Cardiac muscle cell (in vitro differentiated cells and primary cell): Measurements from ENCODE around the gene C16orf86. TPM values are rescaled to one million over a fixed set of nuclear protein-coding genes. Genes with fewer than 3 reads are reported as not detected.

Source experiments
- DNase-seq, 2 donors: peaks; one replicate each; pipeline versions ENCODE4 v3.0.0 to v3.0.0-alpha.2; 2010 to 2017; ENCODE audit warnings: low read depth in 1 of 2, low spot score in 1 of 2
- H3K27ac ChIP-seq: fragments of 200-600 bp; sonication (generic); 2 replicates; pipeline ENCODE4 v1.5.1; 2016
- H3K27me3 ChIP-seq: fragments of 200-600 bp; sonication (generic); 2 replicates; pipeline ENCODE4 v1.6.0; 2016; ENCODE audit warnings: control low read depth
- H3K36me3 ChIP-seq: fragments of 200-600 bp; sonication (generic); 2 replicates; pipeline ENCODE4 v1.5.1; 2016; ENCODE audit warnings: control low read depth
- H3K4me1 ChIP-seq: fragments of 200-600 bp; sonication (generic); 2 replicates; pipeline ENCODE4 v1.8.1; 2017; ENCODE audit warnings: low read depth, mild to moderate bottlenecking, mixed run types
- H3K4me3 ChIP-seq: fragments of 200-600 bp; sonication (generic); 2 replicates; pipeline ENCODE4 v1.5.1; 2016; ENCODE audit warnings: mild to moderate bottlenecking
- H3K9me3 ChIP-seq: fragments of 200-600 bp; sonication (generic); 2 replicates; pipeline ENCODE4 v1.5.1; 2017; ENCODE audit warnings: low read depth, mild to moderate bottlenecking, control low read depth
- CTCF ChIP-seq: IDR thresholded peaks from 2 replicates; pipeline ENCODE4 v1.5.1; 2012; ENCODE audit warnings: low read depth, mild to moderate bottlenecking, low read length
- polyA plus RNA-seq: library from polyadenylated mRNA; unstranded; fragments of >200 nt; fragmentation: Nextera tagmentation; extraction: Ambion mirVana; gene quantifications from 2 replicates; pipeline ENCODE4 v1.2.1, GENCODE V29; 2016
- total RNA-seq: library from RNA; depleted of rRNA; stranded (reverse); fragments of >200 nt; gene quantifications from 2 replicates; pipeline ENCODE4 v1.2.3, GENCODE V29; 2016

Gene C16orf86
- total and polyA plus RNA-seq, 2 experiments from 2014 or later: 5.1 to 13.0 TPM

- Histone ChIP-seq H3K27me3 (peaks cover 96% of the 10 kb centered on the region), H3K4me3 (no peak overlapping the region), H3K9me3 (no peaks in the 10 kb centered on the region), H3K36me3 (no peaks in the 10 kb centered on the region), H3K4me1 (peaks cover under 1% of the 10 kb centered on the region), H3K27ac (no peak overlapping the region)
- no peak for TF ChIP-seq CTCF
- no peak for DNase-seq
These were observed 18.4 kb upstream of the C16orf86 start for GRCh38 chr16:67648088-67648763.

- peaks cover 100% of the 10 kb centered on the region for H3K27me3 ChIP-seq
- DNase-seq: no peak
These were observed 17.7 kb upstream of the C16orf86 start for GRCh38 chr16:67648764-67649407.

DNA sequence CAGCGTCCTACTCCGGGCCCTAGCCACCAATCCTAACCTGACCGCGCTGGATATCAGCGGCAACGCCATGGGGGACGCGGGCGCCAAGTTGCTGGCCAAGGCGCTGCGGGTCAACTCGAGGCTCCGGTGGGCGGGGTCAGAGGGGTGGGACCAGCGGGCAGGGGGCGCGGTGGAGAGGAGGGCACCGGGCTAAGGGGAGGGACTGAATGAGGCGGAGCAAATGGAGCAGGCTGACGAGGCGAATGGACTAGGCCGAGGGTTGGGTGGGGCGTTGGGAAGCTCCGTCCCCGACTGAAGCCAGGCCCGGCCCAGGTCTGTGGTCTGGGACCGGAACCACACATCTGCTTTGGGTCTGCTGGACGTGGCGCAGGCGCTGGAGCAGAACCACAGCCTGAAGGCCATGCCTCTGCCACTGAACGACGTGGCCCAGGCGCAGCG, 17.1 kb upstream of the C16orf86 start:
- Histone ChIP-seq H3K4me3 (no peak overlapping the region), H3K4me1 (peaks cover 10% of the 10 kb centered on the region)
- DNase-seq: peak in 1 of 2 donors; percentile 23

More at GRCh38 chr16:67648764-67649407, 17.7 kb upstream of the C16orf86 start:
- Histone ChIP-seq H3K4me1 (peaks cover 7% of the 10 kb centered on the region), H3K27ac (no peak overlapping the region), H3K9me3 (no peaks in the 10 kb centered on the region), H3K4me3 (no peak overlapping the region), H3K36me3 (no peaks in the 10 kb centered on the region)
- TF ChIP-seq CTCF: no peak

DNA sequence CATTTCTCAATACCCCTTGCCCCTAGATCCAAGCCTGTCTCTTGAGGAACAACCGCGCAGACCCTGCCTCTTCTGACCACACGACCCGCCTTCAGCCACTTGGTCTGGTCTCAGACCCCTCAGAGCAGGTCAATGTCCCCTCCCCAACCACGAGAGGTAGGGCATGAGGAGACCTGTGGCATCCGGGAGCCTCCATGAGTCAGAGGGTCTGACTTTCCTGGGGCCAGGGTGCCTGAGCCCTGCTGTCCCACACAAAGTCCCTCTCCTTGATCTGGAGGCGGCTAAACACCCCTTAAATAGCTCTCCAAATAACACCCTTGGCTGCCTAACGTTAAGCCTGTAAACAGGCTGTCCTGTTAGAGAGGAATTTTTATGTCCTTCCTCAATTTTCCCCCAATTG, 16.6 kb upstream of the C16orf86 start:
- H3K4me1 ChIP-seq: peaks cover 10% of the 10 kb centered on the region

More for the DNA sequence above, 17.1 kb upstream of the C16orf86 start:
- H3K36me3 ChIP-seq: no peaks in the 10 kb centered on the region
- peaks cover 100% of the 10 kb centered on the region for H3K27me3 ChIP-seq
- no peaks in the 10 kb centered on the region for H3K9me3 ChIP-seq
- TF ChIP-seq CTCF: no peak
- no peak overlapping the region for H3K27ac ChIP-seq

DNA sequence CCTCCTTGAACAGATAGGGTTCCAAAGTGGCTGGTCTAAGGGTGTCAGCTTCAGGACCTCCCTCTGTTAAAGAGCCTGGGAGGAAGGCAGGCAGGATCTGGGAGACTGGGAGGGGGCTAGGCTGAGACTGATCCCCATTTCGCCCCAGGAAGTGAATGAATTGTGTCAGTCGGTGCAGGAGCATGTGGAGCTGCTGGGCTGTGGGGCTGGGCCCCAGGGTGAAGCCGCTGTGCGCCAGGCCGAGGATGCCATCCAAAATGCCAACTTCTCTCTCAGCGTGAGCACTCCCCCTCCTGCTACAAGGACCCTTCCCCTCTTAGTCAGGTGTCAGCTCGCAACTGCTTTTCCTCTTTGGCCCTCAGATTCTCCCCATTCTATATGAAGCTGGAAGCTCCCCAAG, 15.6 kb upstream of the C16orf86 start:
- no peak for TF ChIP-seq CTCF
- Histone ChIP-seq H3K9me3 (no peaks in the 10 kb centered on the region), H3K4me3 (no peak overlapping the region), H3K27ac (no peak overlapping the region), H3K4me1 (peaks cover 10% of the 10 kb centered on the region), H3K36me3 (no peaks in the 10 kb centered on the region), H3K27me3 (peaks cover 90% of the 10 kb centered on the region)
- no peak for DNase-seq

More for the DNA sequence above, 16.6 kb upstream of the C16orf86 start:
- peaks cover 100% of the 10 kb centered on the region for H3K27me3 ChIP-seq
- no peak overlapping the region for H3K4me3 ChIP-seq
- no peaks in the 10 kb centered on the region for H3K9me3 ChIP-seq
- no peak for DNase-seq
- no peaks in the 10 kb centered on the region for H3K36me3 ChIP-seq
- H3K27ac ChIP-seq: no peak overlapping the region
- TF ChIP-seq CTCF: no peak
